Sigmoid colon (tissue), 4 donors: ENCODE results near the gene ST6GALNAC4.

Source experiments
- CTCF ChIP-seq, 4 experiments: fragments of 450-650 bp in 3 of 4; fragments of 200-600 bp in 1 of 4; IDR thresholded peaks; one replicate each; pipeline ENCODE4 v1.5.1; 2016 to 2019; ENCODE audit warnings: antibody characterized with exemption in 4 of 4, mild to moderate bottlenecking in 3 of 4, moderate library complexity in 2 of 4
- EP300 ChIP-seq, 4 donors: sonication (generic); formaldehyde crosslinking; IDR thresholded peaks; one replicate each; pipeline ENCODE4 v1.6.1; 2017; ENCODE audit warnings: antibody characterized with exemption in 4 of 4
- POLR2A ChIP-seq, 2 donors: fragments of 450-650 bp; IDR thresholded peaks; one replicate each; pipeline ENCODE4 v1.6.1; 2016; ENCODE audit warnings: antibody characterized with exemption in 2 of 2, mild to moderate bottlenecking in 2 of 2, moderate library complexity in 2 of 2
- POLR2AphosphoS5 ChIP-seq, 4 donors: sonication (generic); formaldehyde crosslinking; IDR thresholded peaks; one replicate each; pipeline ENCODE4 v1.6.1; 2017; ENCODE audit warnings: antibody characterized with exemption in 4 of 4

- TF ChIP-seq POLR2AphosphoS5 (IDR thresholded peaks at IDR 0.05): no peak
- TF ChIP-seq CTCF (IDR thresholded peaks at IDR 0.05): no peak
- TF ChIP-seq POLR2A (IDR thresholded peaks at IDR 0.05): no peak
- no peak for TF ChIP-seq EP300 (IDR thresholded peaks at IDR 0.05)
Observed at GRCh38 chr9:127876764-127877562, 39.9 kb downstream of the ST6GALNAC4 start.
